Karpas-422 (cell line): ENCODE measurements around the gene TMPRSS11F. TPM values are rescaled to one million over a fixed set of nuclear protein-coding genes. Genes with fewer than 3 reads are reported as not detected.

Experiments used
- DNase-seq: peaks from one replicate; pipeline ENCODE4 v3.0.0-alpha.2; 2015
- H2AFZ ChIP-seq: fragments of 200-600 bp; sonication (generic); 2 replicates; pipeline ENCODE4 v1.6.1; 2014; ENCODE audit warnings: antibody characterized with exemption, low read length, mixed read lengths
- H3K27ac ChIP-seq: fragments of 200-600 bp; sonication (generic); 2 replicates; pipeline ENCODE4 v1.5.1; 2014; ENCODE audit warnings: mild to moderate bottlenecking, low read length, moderate library complexity
- H3K27me3 ChIP-seq: fragments of 200-600 bp; sonication (generic); 2 replicates; pipeline ENCODE4 v1.6.1; 2014; ENCODE audit warnings: low read length, mixed read lengths
- H3K36me3 ChIP-seq: fragments of 200-600 bp; sonication (generic); 2 replicates; pipeline ENCODE4 v1.6.1; 2014; ENCODE audit warnings: low read length, mixed read lengths; ENCODE audit not compliant: insufficient read depth
- H3K4me1 ChIP-seq: fragments of 200-600 bp; sonication (generic); 2 replicates; pipeline ENCODE4 v1.6.1; 2014; ENCODE audit warnings: mild to moderate bottlenecking, low read length, mixed read lengths
- H3K4me2 ChIP-seq: fragments of 200-600 bp; sonication (generic); 2 replicates; pipeline ENCODE4 v1.6.1; 2014; ENCODE audit warnings: low read length, low read depth, mild to moderate bottlenecking; ENCODE audit not compliant: poor library complexity, severe bottlenecking
- H3K4me3 ChIP-seq: fragments of 200-600 bp; sonication (generic); 2 replicates; pipeline ENCODE4 v1.5.1; 2014; ENCODE audit warnings: mild to moderate bottlenecking, antibody characterized with exemption, low read length, mixed read lengths
- H3K79me2 ChIP-seq: fragments of 200-600 bp; sonication (generic); 2 replicates; pipeline ENCODE4 v1.6.1; 2014; ENCODE audit warnings: mild to moderate bottlenecking, low read length, mixed read lengths
- H3K9ac ChIP-seq: fragments of 200-600 bp; sonication (generic); 2 replicates; pipeline ENCODE4 v1.6.0; 2014; ENCODE audit warnings: low read length
- H3K9me2 ChIP-seq: fragments of 200-600 bp; sonication (generic), shearing (Covaris generic); replicated peaks from 2 replicates; pipeline ENCODE4 v1.6.0; 2014; ENCODE audit warnings: mild to moderate bottlenecking, low read length, moderate library complexity; ENCODE audit not compliant: insufficient read depth
- H3K9me3 ChIP-seq: fragments of 300-700, 200-600 bp; sonication (generic); 2 replicates; pipeline ENCODE4 v1.6.1; 2014; ENCODE audit warnings: low read length, mixed read lengths
- H4K20me1 ChIP-seq: fragments of 200-600 bp; sonication (generic); 2 replicates; pipeline ENCODE4 v1.6.1; 2014; ENCODE audit warnings: mild to moderate bottlenecking, antibody characterized with exemption, low read length, low read depth; ENCODE audit not compliant: insufficient read depth
- small RNA-seq: library from RNA; depleted of rRNA; stranded (forward); fragments of <200 nt; gene quantifications from one replicate; pipeline ENCODE3, GENCODE V24; 2014
- total RNA-seq: library from RNA; depleted of rRNA; stranded (reverse); fragments of >200 nt; shearing (Covaris generic); gene quantifications from 2 replicates; pipeline ENCODE4 v1.2.3, GENCODE V29; 2014; ENCODE audit warnings: low replicate concordance; rRNA removed

TMPRSS11F gene
- total RNA-seq, 1 experiment from 2014 or later, result not detected

DNA sequence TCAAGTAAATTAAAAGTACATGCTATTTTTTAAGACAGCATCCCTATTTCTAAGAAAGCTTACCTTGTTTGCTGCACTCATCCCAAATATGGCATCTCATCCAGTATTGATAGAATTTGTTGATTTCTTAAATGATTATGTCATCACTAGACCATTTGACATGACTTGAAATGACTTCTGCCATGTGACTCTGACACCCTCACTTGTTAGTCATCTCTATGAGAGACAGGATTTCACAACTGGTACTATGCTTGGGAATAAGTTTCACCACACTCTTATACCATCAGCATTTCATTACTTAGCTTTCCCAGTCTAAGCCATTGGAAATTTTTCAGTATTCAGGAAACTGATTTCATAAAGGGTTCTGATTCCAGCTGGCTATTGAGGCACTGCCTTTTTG lies 55.3 kb downstream of the TMPRSS11F start:
- no peak overlapping the region for H2AFZ ChIP-seq
- H4K20me1 ChIP-seq, result no peaks in the 10 kb centered on the region
- H3K9ac ChIP-seq, result no peak overlapping the region
- no peak overlapping the region for H3K4me2 ChIP-seq
- H3K9me2 ChIP-seq, result no peaks in the 10 kb centered on the region
- no peaks in the 10 kb centered on the region for H3K27me3 ChIP-seq
- H3K79me2 ChIP-seq, result no peaks in the 10 kb centered on the region
- no peak overlapping the region for H3K4me3 ChIP-seq
- no peak overlapping the region for H3K27ac ChIP-seq
- DNase-seq, result peak; percentile 14
- H3K4me1 ChIP-seq, result no peaks in the 10 kb centered on the region
- no peaks in the 10 kb centered on the region for H3K36me3 ChIP-seq
- H3K9me3 ChIP-seq, result no peaks in the 10 kb centered on the region

DNA sequence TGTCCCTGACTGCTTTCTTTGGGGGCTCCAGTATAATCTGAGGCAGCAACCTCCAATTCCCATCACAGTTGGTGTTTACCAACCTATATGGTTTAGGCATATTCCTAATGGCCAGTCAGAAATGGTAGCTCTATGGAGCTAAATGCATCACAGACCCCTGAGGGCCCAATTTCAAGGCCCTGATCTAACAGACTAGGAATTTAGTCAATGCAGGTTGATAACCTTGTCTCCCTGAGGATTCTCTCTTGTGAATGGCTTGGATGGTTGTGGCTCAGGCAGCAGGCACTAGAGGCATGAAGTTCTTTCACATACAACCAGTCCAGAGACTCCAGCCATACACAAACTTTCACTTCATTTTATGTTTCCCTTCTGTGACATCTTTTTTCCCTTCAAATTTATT lies 59.4 kb downstream of the TMPRSS11F start:
- Histone ChIP-seq H3K4me2 (no peak overlapping the region), H3K9me2 (no peaks in the 10 kb centered on the region), H3K27ac (no peak overlapping the region), H3K4me1 (no peaks in the 10 kb centered on the region), H3K9me3 (no peaks in the 10 kb centered on the region), H2AFZ (no peak overlapping the region), H3K9ac (no peak overlapping the region), H3K79me2 (no peaks in the 10 kb centered on the region), H3K36me3 (no peaks in the 10 kb centered on the region), H4K20me1 (no peaks in the 10 kb centered on the region), H3K27me3 (no peaks in the 10 kb centered on the region), H3K4me3 (no peak overlapping the region)
- DNase-seq, result peak; percentile 10

DNA sequence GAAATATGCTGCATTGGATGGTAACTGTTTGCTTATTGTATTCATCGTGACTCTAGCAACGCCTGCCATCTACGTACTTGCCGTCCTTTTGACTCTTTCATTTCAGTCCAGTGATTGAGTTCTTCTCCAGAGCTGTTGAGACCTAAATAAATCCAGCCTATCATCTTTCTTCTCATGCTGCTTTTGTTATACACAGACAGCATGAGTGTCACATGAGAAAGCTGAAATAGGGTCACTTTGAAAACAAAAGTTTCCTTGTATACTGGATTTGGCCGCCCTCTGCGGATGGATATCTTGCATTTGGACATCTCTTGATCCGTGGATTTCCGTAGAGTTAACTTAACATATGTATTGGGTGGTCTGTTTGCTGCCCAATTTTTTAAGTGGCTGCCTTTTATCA lies 67.2 kb downstream of the TMPRSS11F start:
- H3K4me2 ChIP-seq, result no peak overlapping the region

DNA sequence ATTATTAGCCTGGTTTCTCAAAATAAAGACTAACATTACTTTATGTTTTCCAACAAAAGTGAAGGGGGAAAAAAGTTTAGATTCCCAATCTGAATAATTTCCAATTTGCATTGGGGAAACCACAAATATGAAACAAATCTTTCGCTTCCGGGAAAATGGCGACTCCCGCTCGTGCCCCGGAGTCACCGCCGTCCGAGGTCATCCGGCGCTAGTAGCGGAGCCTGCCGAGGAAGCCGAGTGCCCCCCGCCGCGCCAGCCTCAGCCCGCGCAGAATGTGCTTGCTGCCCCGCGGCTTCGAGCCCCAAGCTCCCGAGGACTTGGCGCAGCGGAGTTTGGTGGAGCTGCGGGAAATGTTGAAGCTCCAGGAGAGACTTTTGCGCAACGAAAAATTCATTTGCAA lies 91.4 kb downstream of the TMPRSS11F start:
- Histone ChIP-seq H3K9me2 (no peaks in the 10 kb centered on the region), H3K36me3 (no peaks in the 10 kb centered on the region), H3K9ac (no peak overlapping the region), H3K4me2 (no peak overlapping the region), H2AFZ (no peak overlapping the region), H3K4me3 (no peak overlapping the region), H3K27me3 (no peaks in the 10 kb centered on the region), H3K9me3 (no peaks in the 10 kb centered on the region), H3K4me1 (no peaks in the 10 kb centered on the region), H4K20me1 (no peaks in the 10 kb centered on the region), H3K27ac (no peak overlapping the region), H3K79me2 (no peaks in the 10 kb centered on the region)
- no peak for DNase-seq

More for the DNA sequence above, 67.2 kb downstream of the TMPRSS11F start:
- Histone ChIP-seq H3K9me2 (no peaks in the 10 kb centered on the region), H2AFZ (no peak overlapping the region), H3K27ac (no peak overlapping the region), H3K9me3 (no peaks in the 10 kb centered on the region), H4K20me1 (no peaks in the 10 kb centered on the region), H3K36me3 (no peaks in the 10 kb centered on the region), H3K4me3 (no peak overlapping the region), H3K4me1 (no peaks in the 10 kb centered on the region), H3K27me3 (no peaks in the 10 kb centered on the region), H3K9ac (no peak overlapping the region), H3K79me2 (no peaks in the 10 kb centered on the region)
- DNase-seq, result no peak

DNA sequence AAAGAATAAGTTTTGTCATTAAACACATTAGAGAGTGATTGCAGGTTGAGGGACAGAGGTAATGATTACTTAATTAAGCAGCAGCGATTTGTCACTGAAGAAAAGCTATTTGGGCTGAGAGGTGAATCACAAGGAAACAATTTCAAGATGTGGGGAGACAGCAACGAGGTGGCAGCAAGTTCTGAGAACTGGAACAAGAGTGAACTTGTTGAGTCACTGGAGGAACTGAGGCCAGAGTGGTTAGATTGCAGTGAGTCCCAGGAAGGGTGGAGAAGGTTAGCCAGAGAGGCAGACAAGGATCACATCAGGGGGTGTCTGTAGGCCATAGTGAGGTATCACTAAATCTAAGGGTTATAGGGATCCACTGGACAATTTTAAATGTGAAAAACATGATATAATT lies 108.5 kb downstream of the TMPRSS11F start:
- H2AFZ ChIP-seq, result no peak overlapping the region
- no peaks in the 10 kb centered on the region for H4K20me1 ChIP-seq
- no peak overlapping the region for H3K4me2 ChIP-seq
- no peak overlapping the region for H3K9ac ChIP-seq
- no peak for DNase-seq
- H3K4me1 ChIP-seq, result no peaks in the 10 kb centered on the region
- H3K9me2 ChIP-seq, result no peaks in the 10 kb centered on the region
- H3K9me3 ChIP-seq, result no peaks in the 10 kb centered on the region
- no peaks in the 10 kb centered on the region for H3K27me3 ChIP-seq
- H3K4me3 ChIP-seq, result no peak overlapping the region
- H3K36me3 ChIP-seq, result no peaks in the 10 kb centered on the region
- H3K79me2 ChIP-seq, result no peaks in the 10 kb centered on the region
- H3K27ac ChIP-seq, result no peak overlapping the region

DNA sequence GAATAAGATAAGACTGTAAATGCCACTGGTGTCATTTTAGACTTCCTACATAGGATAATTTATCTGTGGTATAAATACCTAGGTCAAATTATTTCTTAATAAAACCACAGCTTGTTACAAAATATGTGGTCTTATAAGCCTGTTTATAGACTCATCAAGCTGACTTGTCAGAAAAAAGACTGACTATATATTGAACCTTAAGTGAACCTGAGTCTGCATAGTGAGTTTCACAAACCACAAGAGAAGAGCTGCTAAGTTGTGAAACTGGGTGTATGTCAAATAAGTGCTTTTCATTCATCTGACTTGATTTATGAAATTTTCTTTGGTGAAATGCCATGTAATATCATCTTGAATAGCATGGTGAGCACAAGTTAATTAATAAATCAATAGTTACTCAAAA lies 118.0 kb downstream of the TMPRSS11F start:
- Histone ChIP-seq H3K4me2 (no peak overlapping the region), H3K27ac (no peak overlapping the region), H2AFZ (no peak overlapping the region), H3K79me2 (no peaks in the 10 kb centered on the region), H3K27me3 (no peaks in the 10 kb centered on the region), H4K20me1 (no peaks in the 10 kb centered on the region), H3K9me2 (no peaks in the 10 kb centered on the region), H3K4me3 (no peak overlapping the region), H3K36me3 (no peaks in the 10 kb centered on the region), H3K9me3 (no peaks in the 10 kb centered on the region), H3K4me1 (no peaks in the 10 kb centered on the region), H3K9ac (no peak overlapping the region)
- no peak for DNase-seq

Small RNAs within 50 kb of the gene (small RNA-seq; reads per million reads assigned to genes)
- not detected for gene RNU6-95P

Other genes starting within 250 kb of the TMPRSS11F start
- not detected in 2 replicates for gene TMPRSS11D, start 245.9 kb downstream of the TMPRSS11F start, total RNA-seq
- gene TMPRSS11A, start 166.4 kb downstream of the TMPRSS11F start, total RNA-seq, result not detected in 2 replicates
- not detected in 2 replicates for gene TMPRSS11B, start 115.8 kb upstream of the TMPRSS11F start, total RNA-seq
- gene YTHDC1, start 220.2 kb upstream of the TMPRSS11F start, total RNA-seq, result 55.9 and 69.3 TPM in 2 replicates